ENCODE measurements around the gene ACTR3C.
A peak's percentile ranks its signal among the peaks of the same experiment; 100 is the strongest.

Gene ACTR3C

GRCh38 chr7:150322833-150323681 is at the start of gene ACTR3C, which contains the start of gene LRRC61:
Gene ACTR3C (minus strand): TSS chr7:150323545. CDS start chr7:150295296, 28,249 bp downstream.
Gene LRRC61 (plus strand): TSS chr7:150323355. CDS start chr7:150336862, 13,507 bp downstream.
- peak within 1 kb of the TSS; percentile 90 for H3K4me3 ChIP-seq (ENCODE audit: low read depth, low read length)
- TF ChIP-seq, protein P1, sequence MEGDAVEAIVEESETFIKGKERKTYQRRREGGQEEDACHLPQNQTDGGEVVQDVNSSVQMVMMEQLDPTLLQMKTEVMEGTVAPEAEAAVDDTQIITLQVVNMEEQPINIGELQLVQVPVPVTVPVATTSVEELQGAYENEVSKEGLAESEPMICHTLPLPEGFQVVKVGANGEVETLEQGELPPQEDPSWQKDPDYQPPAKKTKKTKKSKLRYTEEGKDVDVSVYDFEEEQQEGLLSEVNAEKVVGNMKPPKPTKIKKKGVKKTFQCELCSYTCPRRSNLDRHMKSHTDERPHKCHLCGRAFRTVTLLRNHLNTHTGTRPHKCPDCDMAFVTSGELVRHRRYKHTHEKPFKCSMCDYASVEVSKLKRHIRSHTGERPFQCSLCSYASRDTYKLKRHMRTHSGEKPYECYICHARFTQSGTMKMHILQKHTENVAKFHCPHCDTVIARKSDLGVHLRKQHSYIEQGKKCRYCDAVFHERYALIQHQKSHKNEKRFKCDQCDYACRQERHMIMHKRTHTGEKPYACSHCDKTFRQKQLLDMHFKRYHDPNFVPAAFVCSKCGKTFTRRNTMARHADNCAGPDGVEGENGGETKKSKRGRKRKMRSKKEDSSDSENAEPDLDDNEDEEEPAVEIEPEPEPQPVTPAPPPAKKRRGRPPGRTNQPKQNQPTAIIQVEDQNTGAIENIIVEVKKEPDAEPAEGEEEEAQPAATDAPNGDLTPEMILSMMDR (IDR thresholded peaks at IDR 0.05; ENCODE audit: insufficient read depth, low read depth, low read length, missing control alignments): no peak
- DNase-seq (ENCODE audit: low read depth): peak; percentile 93

- no peak overlapping the region for H3K4me3 ChIP-seq (ENCODE audit: low read depth, low read length)
- TF ChIP-seq, protein P1 (IDR thresholded peaks at IDR 0.05; ENCODE audit: insufficient read depth, low read depth, low read length, missing control alignments): no peak
- DNase-seq (ENCODE audit: low read depth): no peak
Measured at GRCh38 chr7:150372271-150373048, 49.1 kb upstream of the ACTR3C start.

DNA sequence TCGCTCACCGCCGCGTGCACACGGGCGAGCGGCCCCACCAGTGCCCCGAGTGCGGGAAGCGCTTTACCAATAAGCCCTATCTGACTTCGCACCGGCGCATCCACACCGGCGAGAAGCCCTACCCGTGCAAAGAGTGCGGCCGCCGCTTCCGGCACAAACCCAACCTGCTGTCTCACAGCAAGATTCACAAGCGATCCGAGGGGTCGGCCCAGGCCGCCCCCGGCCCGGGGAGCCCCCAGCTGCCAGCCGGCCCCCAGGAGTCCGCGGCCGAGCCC is 48.6 kb upstream of the ACTR3C start:
- TF ChIP-seq, protein P1 (IDR thresholded peaks at IDR 0.05; ENCODE audit: insufficient read depth, low read depth, low read length, missing control alignments): no peak
- DNase-seq (ENCODE audit: low read depth): no peak
- no peak overlapping the region for H3K4me3 ChIP-seq (ENCODE audit: low read depth, low read length)

- TF ChIP-seq, protein P1 (IDR thresholded peaks at IDR 0.05; ENCODE audit: insufficient read depth, low read depth, low read length, missing control alignments): no peak
- no peak for DNase-seq (ENCODE audit: low read depth)
- no peak overlapping the region for H3K4me3 ChIP-seq (ENCODE audit: low read depth, low read length)
Measured at GRCh38 chr7:150371131-150371995, 48.0 kb upstream of the ACTR3C start.

DNA sequence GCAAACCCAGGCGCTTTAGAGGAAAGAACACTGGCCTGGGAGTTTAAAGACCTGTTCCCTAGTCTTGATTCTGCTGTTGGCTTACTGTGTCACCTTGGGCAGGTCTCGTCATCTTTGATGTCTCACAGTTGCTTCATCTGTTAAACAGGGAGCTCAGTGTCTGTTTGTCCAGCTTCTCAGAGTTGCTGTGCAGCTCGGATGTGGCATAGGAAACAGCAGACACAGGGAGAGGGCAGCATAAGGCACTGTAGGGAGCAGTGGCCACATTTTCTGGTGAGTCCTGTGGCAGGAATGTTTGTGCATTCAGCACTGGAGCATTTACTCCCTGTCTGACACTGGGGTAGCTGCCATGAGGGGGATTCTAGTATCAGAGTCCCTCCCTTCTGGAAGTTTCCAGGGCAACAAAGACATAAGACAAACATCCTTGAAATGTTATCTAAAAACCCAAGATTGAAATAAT is 47.3 kb upstream of the ACTR3C start:
- TF ChIP-seq, protein P1 (IDR thresholded peaks at IDR 0.05; ENCODE audit: insufficient read depth, low read depth, low read length, missing control alignments): no peak
- peak overlapping the region; percentile 85 for H3K4me3 ChIP-seq (ENCODE audit: low read depth, low read length)
- DNase-seq (ENCODE audit: low read depth): no peak

- TF ChIP-seq, protein P1 (IDR thresholded peaks at IDR 0.05; ENCODE audit: insufficient read depth, low read depth, low read length, missing control alignments): no peak
- peak overlapping the region; percentile 85 for H3K4me3 ChIP-seq (ENCODE audit: low read depth, low read length)
- no peak for DNase-seq (ENCODE audit: low read depth)
Measured at GRCh38 chr7:150369748-150370501, 46.6 kb upstream of the ACTR3C start.
